OCI-LY1 (cell line): ENCODE results near the gene KRT39.

Experiments used
- H2AFZ ChIP-seq: fragments of 200-600 bp; sonication (generic), shearing (Covaris generic); 2 replicates; pipeline ENCODE4 v1.6.0; 2014; ENCODE audit warnings: antibody characterized with exemption, mild to moderate bottlenecking, low read length
- H3F3A ChIP-seq: fragments of 200-600 bp; sonication (generic), shearing (Covaris generic); 2 replicates; pipeline ENCODE4 v1.6.0; 2014; ENCODE audit warnings: mild to moderate bottlenecking, antibody characterized with exemption, low read length, moderate library complexity; ENCODE audit not compliant: insufficient read depth
- H3K27ac ChIP-seq: fragments of 200-600 bp; sonication (generic); 2 replicates; pipeline ENCODE4 v1.5.1; 2014; ENCODE audit warnings: low read length, mixed run types, mild to moderate bottlenecking, low read depth; ENCODE audit not compliant: poor library complexity, severe bottlenecking
- H3K27me3 ChIP-seq: fragments of 200-600 bp; sonication (generic); 2 replicates; pipeline ENCODE4 v1.6.0; 2014; ENCODE audit warnings: antibody characterized with exemption, mild to moderate bottlenecking, low read length, moderate library complexity; ENCODE audit not compliant: insufficient read depth
- H3K36me3 ChIP-seq: fragments of 200-600 bp; sonication (generic); 2 replicates; pipeline ENCODE4 v1.6.1; 2014; ENCODE audit warnings: mild to moderate bottlenecking, antibody characterized with exemption, low read length, moderate library complexity, mixed read lengths; ENCODE audit not compliant: insufficient read depth
- H3K4me1 ChIP-seq: fragments of 200-600 bp; sonication (generic); 2 replicates; pipeline ENCODE4 v1.5.1; 2014; ENCODE audit warnings: mild to moderate bottlenecking, low read length, moderate library complexity; ENCODE audit not compliant: insufficient read depth, severe bottlenecking
- H3K4me2 ChIP-seq: fragments of 200-600 bp; sonication (generic), shearing (Covaris generic); 2 replicates; pipeline ENCODE4 v1.6.1; 2014; ENCODE audit warnings: low read length
- H3K4me3 ChIP-seq: fragments of 200-600 bp; sonication (generic); 2 replicates; pipeline ENCODE4 v1.5.1; 2014; ENCODE audit warnings: low read length, low read depth, mild to moderate bottlenecking, mixed read lengths; ENCODE audit not compliant: poor library complexity, severe bottlenecking
- H3K79me2 ChIP-seq: fragments of 200-600 bp; shearing (Covaris generic); 2 replicates; pipeline ENCODE4 v1.6.1; 2016; ENCODE audit warnings: mixed run types, low read length, mixed read lengths; ENCODE audit not compliant: insufficient read depth
- H3K9ac ChIP-seq: fragments of 200-600 bp; sonication (generic), shearing (Covaris generic); 2 replicates; pipeline ENCODE4 v1.6.1; 2014; ENCODE audit warnings: mild to moderate bottlenecking, low read length, mixed read lengths
- H3K9me2 ChIP-seq: fragments of 200-600 bp; sonication (generic), shearing (Covaris generic); 2 replicates; pipeline ENCODE4 v1.6.1; 2014; ENCODE audit warnings: low read depth, mild to moderate bottlenecking, low read length, mixed read lengths
- H3K9me3 ChIP-seq: fragments of 200-600 bp; shearing (Covaris generic); 2 replicates; pipeline ENCODE4 v1.6.1; 2014; ENCODE audit warnings: low read length, mixed read lengths
- H4K20me1 ChIP-seq: fragments of 200-600 bp; sonication (generic), shearing (Covaris generic); 2 replicates; pipeline ENCODE4 v1.6.0; 2016; ENCODE audit warnings: mild to moderate bottlenecking, low read length; ENCODE audit not compliant: insufficient read depth
- CTCF ChIP-seq: fragments of 200-600 bp; sonication (generic), shearing (Covaris generic); IDR thresholded peaks from 2 replicates; pipeline ENCODE4 v1.5.1; 2017; ENCODE audit warnings: mild to moderate bottlenecking, antibody characterized with exemption, low read length, moderate library complexity, mixed read lengths
- EZH2 ChIP-seq: fragments of 200-600 bp; sonication (generic), shearing (Covaris generic); IDR thresholded peaks from 2 replicates; pipeline ENCODE4 v1.8.0; 2017; ENCODE audit warnings: borderline replicate concordance, mixed run types, mild to moderate bottlenecking, antibody characterized with exemption, low read length, moderate library complexity, mixed read lengths

KRT39 gene

GRCh38 chr17:40995116-40995515 lies 28.4 kb upstream of the KRT39 start:
- TF ChIP-seq CTCF (no peak), EZH2 (no peak)
- no peaks in the 10 kb centered on the region for H4K20me1 ChIP-seq
- H3K27me3 ChIP-seq = no peaks in the 10 kb centered on the region
- H2AFZ ChIP-seq = no peak overlapping the region
- no peaks in the 10 kb centered on the region for H3F3A ChIP-seq
- H3K4me1 ChIP-seq = no peaks in the 10 kb centered on the region
- H3K9me2 ChIP-seq = no peaks in the 10 kb centered on the region
- no peaks in the 10 kb centered on the region for H3K9me3 ChIP-seq
- no peak overlapping the region for H3K9ac ChIP-seq
- no peak overlapping the region for H3K4me2 ChIP-seq
- no peak overlapping the region for H3K4me3 ChIP-seq
- H3K36me3 ChIP-seq = no peaks in the 10 kb centered on the region
- no peak overlapping the region for H3K27ac ChIP-seq
- H3K79me2 ChIP-seq = no peaks in the 10 kb centered on the region

GRCh38 chr17:40993839-40994238 lies 27.1 kb upstream of the KRT39 start, which contains the start of gene KRTAP3-3:
TSS of gene KRTAP3-3 (minus strand) at chr17:40994164. CDS start at chr17:40994097, 67 bp downstream.
- H3K4me2 ChIP-seq = no peak within 1 kb of the TSS
- TF ChIP-seq EZH2 (no peak), CTCF (no peak)
- no peaks in the 10 kb centered on the region for H4K20me1 ChIP-seq
- H3K9me3 ChIP-seq = no peaks in the 10 kb centered on the region
- no peak within 1 kb of the TSS for H3K4me3 ChIP-seq
- H3K4me1 ChIP-seq = no peaks in the 10 kb centered on the region
- no peaks in the 10 kb centered on the region for H3K27me3 ChIP-seq
- H3K9ac ChIP-seq = no peak within 1 kb of the TSS
- no peaks in the 10 kb centered on the region for H3K9me2 ChIP-seq
- H3F3A ChIP-seq = no peaks in the 10 kb centered on the region
- H3K79me2 ChIP-seq = no peaks in the 10 kb centered on the region
- no peaks in the 10 kb centered on the region for H3K36me3 ChIP-seq
- H3K27ac ChIP-seq = no peak within 1 kb of the TSS
- H2AFZ ChIP-seq = no peak within 1 kb of the TSS

GRCh38 chr17:40993084-40993483 lies 26.3 kb upstream of the KRT39 start:
- no peaks in the 10 kb centered on the region for H3F3A ChIP-seq
- no peaks in the 10 kb centered on the region for H3K79me2 ChIP-seq
- H4K20me1 ChIP-seq = no peaks in the 10 kb centered on the region
- H3K4me2 ChIP-seq = no peak overlapping the region
- H3K4me1 ChIP-seq = no peaks in the 10 kb centered on the region
- no peaks in the 10 kb centered on the region for H3K27me3 ChIP-seq
- H2AFZ ChIP-seq = no peak overlapping the region
- no peak overlapping the region for H3K4me3 ChIP-seq
- TF ChIP-seq CTCF (no peak), EZH2 (no peak)
- H3K9ac ChIP-seq = no peak overlapping the region
- H3K27ac ChIP-seq = no peak overlapping the region
- no peaks in the 10 kb centered on the region for H3K9me3 ChIP-seq
- no peaks in the 10 kb centered on the region for H3K36me3 ChIP-seq
- no peaks in the 10 kb centered on the region for H3K9me2 ChIP-seq
